ENCODE measurements around the gene EBF4. TPM values are rescaled to one million over a fixed set of nuclear protein-coding genes. Genes with fewer than 3 reads are reported as not detected.

The EBF4 gene
- polyA plus RNA-seq, 3 donors: 33.5 to 36.8 (median 35.2) TPM

DNA sequence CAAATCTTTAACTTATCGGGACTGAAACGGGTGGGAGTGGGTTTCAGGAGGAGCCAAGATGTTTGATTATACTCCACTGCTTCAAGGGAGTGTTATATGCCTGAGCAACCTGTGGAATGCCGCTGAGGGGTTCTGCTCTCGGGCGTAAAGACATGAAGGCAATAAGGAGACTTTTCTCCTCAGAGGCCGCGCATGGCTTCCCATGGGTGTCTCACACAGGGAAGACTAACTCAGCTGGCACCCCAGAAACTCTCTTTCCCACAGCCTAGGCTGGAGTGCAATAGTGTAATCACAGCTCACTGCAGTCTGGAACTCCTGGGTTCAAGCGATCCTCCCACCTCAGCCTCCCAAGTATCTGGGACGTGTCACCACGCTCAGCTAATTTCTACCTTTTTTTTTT, 117.1 kb downstream of the EBF4 start:
- no peak for DNase-seq

Other genes with a start within 250 kb of the EBF4 start
- 100 to 1,000 TPM; 139 to 183 (median 180) TPM for gene SNRPB, start 222.0 kb upstream of the EBF4 start, polyA plus RNA-seq (ENCODE audit: insufficient read length in 3 of 3)
- gene ZNF343, start 183.9 kb upstream of the EBF4 start, polyA plus RNA-seq (ENCODE audit: insufficient read length in 3 of 3): 10 to 100 TPM; 14.4 to 19.0 (median 17.6) TPM
- under 1 TPM; 0.23 to 0.34 (median 0.31) TPM for gene TMC2, start 156.2 kb upstream of the EBF4 start, polyA plus RNA-seq (ENCODE audit: insufficient read length in 3 of 3)
- 100 to 1,000 TPM; 255 to 269 (median 258) TPM for gene NOP56, start 40.1 kb upstream of the EBF4 start, polyA plus RNA-seq (ENCODE audit: insufficient read length in 3 of 3)
- 100 to 1,000 TPM; 139 to 141 (median 141) TPM for gene IDH3B, start 28.6 kb upstream of the EBF4 start, polyA plus RNA-seq (ENCODE audit: insufficient read length in 3 of 3)
- gene CPXM1, start 107.8 kb downstream of the EBF4 start, polyA plus RNA-seq (ENCODE audit: insufficient read length in 3 of 3): 100 to 1,000 TPM; 200 to 281 (median 252) TPM
- gene C20orf141, start 122.2 kb downstream of the EBF4 start, polyA plus RNA-seq (ENCODE audit: insufficient read length in 3 of 3): not detected
- under 1 TPM in 1 of 3 donors, not detected in 2; 0.15 TPM for gene TMEM239, start 123.6 kb downstream of the EBF4 start, polyA plus RNA-seq (ENCODE audit: insufficient read length in 3 of 3)
- 10 to 100 TPM; 74.9 to 85.7 (median 76.3) TPM for gene PCED1A, start 147.9 kb downstream of the EBF4 start, polyA plus RNA-seq (ENCODE audit: insufficient read length in 3 of 3)
- gene VPS16, start 148.0 kb downstream of the EBF4 start, polyA plus RNA-seq (ENCODE audit: insufficient read length in 3 of 3): 10 to 100 TPM; 41.5 to 43.0 (median 42.5) TPM
- gene PTPRA, start 180.7 kb downstream of the EBF4 start, polyA plus RNA-seq (ENCODE audit: insufficient read length in 3 of 3): 10 to 100 TPM; 90.2 to 95.8 (median 93.9) TPM